Neural cell (in vitro differentiated cells): Measurements from ENCODE around the gene DIS3L. TPM values are rescaled to one million over a fixed set of nuclear protein-coding genes. Genes with fewer than 3 reads are reported as not detected.
"Not testable (repeated sequence)": the region's sequence is repeated elsewhere in the genome, so short reads cannot be mapped to it uniquely, and the experiment has no call there.

Source experiments
- H2AFZ ChIP-seq: fragments of 200-600, 300-800 bp; sonication (generic), shearing (Covaris generic); 2 replicates; pipeline ENCODE4 v1.6.0; 2014; ENCODE audit warnings: low read depth, mild to moderate bottlenecking, antibody characterized with exemption, low read length, moderate library complexity
- H3F3A ChIP-seq: fragments of 200-600 bp; shearing (Covaris generic); 2 replicates; pipeline ENCODE4 v1.6.1; 2016; ENCODE audit warnings: mild to moderate bottlenecking, moderate library complexity, mixed read lengths, antibody characterized with exemption, low read length; ENCODE audit not compliant: insufficient read depth, poor library complexity, severe bottlenecking
- H3K27ac ChIP-seq: fragments of 200-600, 300-800 bp; sonication (generic), shearing (Covaris generic); 2 replicates; pipeline ENCODE4 v1.5.1; 2014; ENCODE audit warnings: mild to moderate bottlenecking, low read length, moderate library complexity
- H3K27me3 ChIP-seq: fragments of 300-800, 200-600 bp; sonication (generic), shearing (Covaris generic); 2 replicates; pipeline ENCODE4 v1.6.0; 2014; ENCODE audit warnings: mild to moderate bottlenecking, low read depth, low read length, moderate library complexity; ENCODE audit not compliant: insufficient read depth
- H3K36me3 ChIP-seq: fragments of 300-800, 200-600 bp; sonication (generic), shearing (Covaris generic); 2 replicates; pipeline ENCODE4 v1.5.1; 2014; ENCODE audit warnings: mild to moderate bottlenecking, antibody characterized with exemption, low read length, moderate library complexity; ENCODE audit not compliant: insufficient read depth
- H3K4me2 ChIP-seq: fragments of 300-800, 200-600 bp; sonication (generic), shearing (Covaris generic); 2 replicates; pipeline ENCODE4 v1.6.0; 2014; ENCODE audit warnings: mild to moderate bottlenecking, low read length
- H3K4me3 ChIP-seq: fragments of 300-800, 200-600 bp; sonication (generic), shearing (Covaris generic); 2 replicates; pipeline ENCODE4 v1.5.1; 2014; ENCODE audit warnings: mild to moderate bottlenecking, low read length, moderate library complexity
- H3K79me2 ChIP-seq: fragments of 200-600 bp; shearing (Covaris generic); replicated peaks from 2 replicates; pipeline ENCODE4 v1.6.0; 2014; ENCODE audit warnings: mild to moderate bottlenecking, low read length, moderate library complexity; ENCODE audit not compliant: insufficient read depth
- H3K9ac ChIP-seq: fragments of 300-800, 200-600 bp; sonication (generic), shearing (Covaris generic); 2 replicates; pipeline ENCODE4 v1.6.1; 2016; ENCODE audit warnings: mild to moderate bottlenecking, low read length, mixed read lengths
- H3K9me2 ChIP-seq: fragments of 200-600 bp; shearing (Covaris generic); 2 replicates; pipeline ENCODE4 v1.6.1; 2016; ENCODE audit warnings: mild to moderate bottlenecking, low read length, mixed read lengths; ENCODE audit not compliant: insufficient read depth
- H3K9me3 ChIP-seq: fragments of 200-600, 300-800 bp; sonication (generic), shearing (Covaris generic); 2 replicates; pipeline ENCODE4 v1.6.1; 2016; ENCODE audit warnings: mild to moderate bottlenecking, mixed run types, low read length, moderate library complexity, mixed read lengths
- H4K20me1 ChIP-seq: fragments of 200-600 bp; shearing (Covaris generic); 2 replicates; pipeline ENCODE4 v1.6.1; 2016; ENCODE audit warnings: mild to moderate bottlenecking, mixed run types; ENCODE audit not compliant: insufficient read depth
- CTCF ChIP-seq: fragments of 450-650 bp; IDR thresholded peaks from 2 replicates; pipeline ENCODE4 v1.5.1; 2014; ENCODE audit warnings: antibody characterized with exemption, mild to moderate bottlenecking, moderate library complexity; ENCODE audit not compliant: poor library complexity, severe bottlenecking
- EP300 ChIP-seq: fragments of 450-650 bp; conservative IDR thresholded peaks from 2 replicates; pipeline ENCODE4 v1.6.1; 2014; ENCODE audit warnings: antibody characterized with exemption, mild to moderate bottlenecking, moderate library complexity; ENCODE audit not compliant: poor library complexity, severe bottlenecking
- EZH2 ChIP-seq: fragments of 200-600, 300-800 bp; shearing (Covaris generic), sonication (generic); IDR thresholded peaks from 2 replicates; pipeline ENCODE4 v1.6.1; 2014; ENCODE audit warnings: antibody characterized with exemption, low read length, borderline replicate concordance, mild to moderate bottlenecking; ENCODE audit not compliant: insufficient read depth, poor library complexity, severe bottlenecking
- MXI1 ChIP-seq: fragments of 450-650 bp; conservative IDR thresholded peaks from 2 replicates; pipeline ENCODE4 v1.6.1; 2014; ENCODE audit warnings: antibody characterized with exemption, mild to moderate bottlenecking; ENCODE audit not compliant: poor library complexity, severe bottlenecking
- POLR2AphosphoS5 ChIP-seq: IDR thresholded peaks from 2 replicates; pipeline ENCODE4 v1.6.1; 2012
- RAD21 ChIP-seq: fragments of 450-650 bp; conservative IDR thresholded peaks from 2 replicates; pipeline ENCODE4 v1.6.1; 2014; ENCODE audit warnings: antibody characterized with exemption, mild to moderate bottlenecking, moderate library complexity
- REST ChIP-seq: IDR thresholded peaks from 2 replicates; pipeline ENCODE4 v1.6.1; 2012; ENCODE audit warnings: borderline replicate concordance
- TAF1 ChIP-seq: IDR thresholded peaks from 2 replicates; pipeline ENCODE4 v1.6.1; 2012; ENCODE audit warnings: low read depth
- polyA plus RNA-seq: library from polyadenylated mRNA; depleted of rRNA; stranded (reverse); fragments of >200 nt; gene quantifications from 2 replicates; pipeline ENCODE4 v1.2.3, GENCODE V29; 2014

The DIS3L gene
- polyA plus RNA-seq, 1 donor from 2014 or later = 9.9 TPM

GRCh38 chr15:66302489-66303278 lies 9.3 kb downstream of the DIS3L start:
- TF ChIP-seq EZH2 = no peak
- no peak for TF ChIP-seq REST
- no peak for TF ChIP-seq TAF1
- TF ChIP-seq MXI1 = no peak
- no peak for TF ChIP-seq EP300
- TF ChIP-seq RAD21 = no peak
- TF ChIP-seq POLR2AphosphoS5 = no peak
- H2AFZ ChIP-seq = no peak overlapping the region
- no peaks in the 10 kb centered on the region for H3K27me3 ChIP-seq
- H3K9ac ChIP-seq = no peak overlapping the region
- no peaks in the 10 kb centered on the region for H4K20me1 ChIP-seq
- H3K4me3 ChIP-seq = no peak overlapping the region
- no peak overlapping the region for H3K27ac ChIP-seq
- H3K9me2 ChIP-seq = no peaks in the 10 kb centered on the region
- no peaks in the 10 kb centered on the region for H3F3A ChIP-seq
- no peaks in the 10 kb centered on the region for H3K36me3 ChIP-seq
- H3K9me3 ChIP-seq = no peaks in the 10 kb centered on the region
- no peak overlapping the region for H3K4me2 ChIP-seq
- no peaks in the 10 kb centered on the region for H3K79me2 ChIP-seq

GRCh38 chr15:66304425-66304824 lies 11.1 kb downstream of the DIS3L start:
- H3K4me3 ChIP-seq, H3K9ac ChIP-seq, H3K9me2 ChIP-seq, H3F3A ChIP-seq, H4K20me1 ChIP-seq, H3K79me2 ChIP-seq, H3K27ac ChIP-seq, H3K36me3 ChIP-seq, H3K9me3 ChIP-seq, H3K4me2 ChIP-seq, H3K27me3 ChIP-seq, H2AFZ ChIP-seq: not testable (repeated sequence)

GRCh38 chr15:66306381-66306780 lies 13.0 kb downstream of the DIS3L start:
- Histone ChIP-seq H3K9ac (no peak overlapping the region), H3K9me2 (no peaks in the 10 kb centered on the region), H3K36me3 (no peaks in the 10 kb centered on the region), H3K79me2 (no peaks in the 10 kb centered on the region), H3K9me3 (no peaks in the 10 kb centered on the region), H3K27me3 (no peaks in the 10 kb centered on the region), H2AFZ (no peak overlapping the region), H3K4me3 (no peak overlapping the region), H3F3A (no peaks in the 10 kb centered on the region), H3K27ac (no peak overlapping the region), H4K20me1 (no peaks in the 10 kb centered on the region), H3K4me2 (no peak overlapping the region)
- TF ChIP-seq CTCF (no peak), RAD21 (no peak)
